Stomach (tissue), 4 donors: Measurements from ENCODE around the gene PRSS53.

Experiments
- CTCF ChIP-seq, 7 experiments: fragments of 450-650 bp in 4 of 7; fragments of 200-600 bp in 3 of 7; sonication (generic) in 3 of 7; IDR thresholded peaks; one replicate each; pipeline ENCODE4 v1.5.1; 2016 to 2019; ENCODE audit warnings: antibody characterized with exemption in 7 of 7, control low read depth in 2 of 7, mild to moderate bottlenecking in 1 of 7
- EP300 ChIP-seq: sonication (generic); formaldehyde crosslinking; IDR thresholded peaks from one replicate; pipeline ENCODE4 v1.6.1; 2017; ENCODE audit warnings: antibody characterized with exemption
- POLR2A ChIP-seq, 4 donors: fragments of 450-650 bp; IDR thresholded peaks; one replicate each; pipeline ENCODE4 v1.6.1; 2016; ENCODE audit warnings: antibody characterized with exemption in 4 of 4, control low read depth in 2 of 4, mild to moderate bottlenecking in 1 of 4, moderate library complexity in 1 of 4
- POLR2AphosphoS5 ChIP-seq, 3 donors: sonication (generic); formaldehyde crosslinking; IDR thresholded peaks; one replicate each; pipeline ENCODE4 v1.6.1; 2016; ENCODE audit warnings: antibody characterized with exemption in 3 of 3

DNA sequence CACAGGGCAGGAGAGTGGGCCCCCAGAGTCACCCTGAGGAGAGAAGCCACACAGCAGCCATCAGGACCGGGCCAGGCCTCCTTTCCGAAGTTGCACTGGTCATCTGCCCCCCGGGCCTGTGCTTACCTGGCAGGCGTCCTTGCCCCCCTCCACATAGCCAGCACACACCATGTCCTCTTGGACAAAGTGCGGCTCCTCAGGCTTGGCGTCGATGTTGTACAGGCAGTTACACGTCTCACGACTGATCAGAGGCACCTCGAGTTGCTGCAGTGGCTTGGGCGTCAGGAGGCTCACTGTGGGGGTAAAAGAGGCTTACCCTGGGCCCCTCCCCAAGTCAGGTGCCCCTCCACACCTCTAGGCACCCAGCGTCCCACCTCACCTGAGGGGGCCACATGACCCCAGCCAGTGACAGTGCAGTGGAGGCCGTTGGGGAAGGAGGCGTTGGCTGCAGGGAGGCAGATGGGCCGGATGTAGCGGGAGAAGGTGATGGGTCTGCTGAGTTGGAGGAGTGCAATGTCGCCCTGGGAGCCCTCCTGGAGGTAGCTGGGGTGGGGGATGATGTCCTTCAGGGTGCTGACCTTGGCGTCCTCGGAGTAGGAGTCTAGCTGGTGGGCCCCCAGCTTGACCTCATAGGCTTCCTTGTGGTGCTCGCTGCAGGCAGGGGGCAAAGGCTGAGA is 43.7 kb upstream of the PRSS53 start:
- TF ChIP-seq CTCF (IDR thresholded peaks at IDR 0.05), result no peak
- TF ChIP-seq POLR2AphosphoS5 (IDR thresholded peaks at IDR 0.05), result no peak
- TF ChIP-seq POLR2A (IDR thresholded peaks at IDR 0.05), result no peak
- TF ChIP-seq EP300, result no peak
